HCT116 (cell line): ENCODE results near the gene TENM4. TPM values are rescaled to one million over a fixed set of nuclear protein-coding genes. Genes with fewer than 3 reads are reported as not detected.

ENCODE experiments used
- ATAC-seq: fragments of 200-7000 bp; cut with Tn5 transposase; 2 replicates; pipeline ENCODE4 v1.9.1; 2020; ENCODE audit warnings: mild to moderate bottlenecking, moderate library complexity
- BruUV-seq: library from RNA; stranded (reverse); fragments of 400-500 nt; replicated peaks from 2 replicates; lab custom pipeline; 2021; lab: Mats Ljungman, UMichigan
- CTCF ChIA-PET: fragments of 300-600 bp; sonication (Branson Sonifier 250); formaldehyde crosslinking; loops from one replicate; lab custom pipeline; 2021; ENCODE audit warnings: antibody characterized with exemption; lab: Charles Lee
- POLR2A ChIA-PET: fragments of 300-600, 350-600 bp; sonication (Branson Sonifier 250); formaldehyde crosslinking; loops from one replicate; lab custom pipeline; 2021; ENCODE audit warnings: antibody characterized with exemption; lab: Charles Lee
- RAD21 ChIA-PET, 2 experiments: fragments of 300-600 bp; sonication (Branson Sonifier 250); formaldehyde crosslinking; loops; one replicate each; lab custom pipeline; 2023; ENCODE audit warnings: low total read pairs in 2 of 2; ENCODE audit not compliant: uncharacterized antibody in 2 of 2, unreplicated experiment in 2 of 2, low non-redundant PET in 1 of 2; lab: Charles Lee
- DNase-seq: peaks from one replicate; pipeline ENCODE4 v3.0.0-alpha.2; 2010; ENCODE audit warnings: low read depth, low spot score
- H2AFZ ChIP-seq: fragments of 200-600 bp; shearing (Covaris generic), sonication (generic); 2 replicates; pipeline ENCODE4 v1.6.1; 2017; ENCODE audit warnings: low read depth, mixed run types, mixed read lengths, antibody characterized with exemption, low read length; ENCODE audit not compliant: poor library complexity, severe bottlenecking
- H3K27ac ChIP-seq: 2 replicates; pipeline ENCODE4 v1.5.1; 2012; ENCODE audit warnings: low read depth, low read length
- H3K27me3 ChIP-seq: fragments of 200-600 bp; sonication (generic); 2 replicates; pipeline ENCODE4 v1.6.1; 2016; ENCODE audit warnings: mixed run types, low read length, mixed read lengths; ENCODE audit not compliant: insufficient read depth
- H3K36me3 ChIP-seq, 2 experiments: fragments of 200-500 bp in 1 of 2; fragments of 200-600 bp in 1 of 2; sonication (Bioruptor generic) in 1 of 2; sonication (generic) in 1 of 2; 2 replicates each; pipeline versions ENCODE4 v1.5.1 to v1.6.1; 2014 to 2016; ENCODE audit warnings: low read length in 2 of 2, inconsistent platforms in 1 of 2, mixed read lengths in 1 of 2, mixed run types in 1 of 2; ENCODE audit not compliant: insufficient read depth in 2 of 2, control insufficient read depth in 1 of 2
- H3K4me1 ChIP-seq, 2 experiments: fragments of 200-600 bp in 1 of 2; sonication (generic) in 1 of 2; 2 replicates each; pipeline versions ENCODE4 v1.5.1 to v1.6.1; 2012 to 2017; ENCODE audit warnings: low read length in 2 of 2, inconsistent platforms in 1 of 2, mild to moderate bottlenecking in 1 of 2, mixed read lengths in 1 of 2, mixed run types in 1 of 2, moderate library complexity in 1 of 2; ENCODE audit not compliant: insufficient read depth in 2 of 2, control insufficient read depth in 1 of 2
- H3K4me2 ChIP-seq: fragments of 200-600 bp; sonication (generic); 2 replicates; pipeline ENCODE4 v1.6.1; 2017; ENCODE audit warnings: mixed run types, low read length, mixed read lengths
- H3K4me3 ChIP-seq, 2 experiments: fragments of 200-600 bp in 1 of 2; sonication (generic) in 1 of 2; replicated peaks in 1 of 2; 2 replicates each; pipeline ENCODE4 v1.5.1; 2011 to 2016; ENCODE audit warnings: low read length in 2 of 2, control low read depth in 1 of 2, low read depth in 1 of 2, mild to moderate bottlenecking in 1 of 2, mixed read lengths in 1 of 2, mixed run types in 1 of 2
- H3K79me2 ChIP-seq: fragments of 200-600 bp; sonication (generic); 2 replicates; pipeline ENCODE4 v1.6.1; 2017; ENCODE audit warnings: mild to moderate bottlenecking, mixed run types, low read length, moderate library complexity, mixed read lengths; ENCODE audit not compliant: insufficient read depth
- H3K9ac ChIP-seq: fragments of 200-600 bp; sonication (generic); 2 replicates; pipeline ENCODE4 v1.6.1; 2016; ENCODE audit warnings: low read length, mixed read lengths
- H3K9me2 ChIP-seq: fragments of 200-600 bp; sonication (generic), shearing (Covaris generic); 2 replicates; pipeline ENCODE4 v1.6.1; 2017; ENCODE audit warnings: mixed run types, mild to moderate bottlenecking, moderate library complexity; ENCODE audit not compliant: insufficient read depth
- H3K9me3 ChIP-seq, 2 experiments: fragments of 200-500 bp in 1 of 2; fragments of 200-600 bp in 1 of 2; sonication (Bioruptor generic) in 1 of 2; sonication (generic) in 1 of 2; 2 replicates each; pipeline ENCODE4 v1.6.1; 2014 to 2017; ENCODE audit warnings: low read length in 2 of 2, mixed read lengths in 2 of 2, inconsistent platforms in 1 of 2, low read depth in 1 of 2, mild to moderate bottlenecking in 1 of 2, mixed run types in 1 of 2, moderate library complexity in 1 of 2; ENCODE audit not compliant: control insufficient read depth in 1 of 2, insufficient read depth in 1 of 2
- H4K20me1 ChIP-seq: fragments of 200-600 bp; sonication (generic), shearing (Covaris generic); 2 replicates; pipeline ENCODE4 v1.6.1; 2017; ENCODE audit warnings: mixed run types, mild to moderate bottlenecking, moderate library complexity; ENCODE audit not compliant: insufficient read depth
- ATF3 ChIP-seq: IDR thresholded peaks from 2 replicates; pipeline ENCODE4 v1.6.1; 2012
- CEBPB ChIP-seq: IDR thresholded peaks from 2 replicates; pipeline ENCODE4 v1.6.1; 2012; ENCODE audit warnings: low read depth
- CTCF ChIP-seq, 3 experiments: fragments of 200-600 bp in 1 of 3; sonication (generic) in 1 of 3; IDR thresholded peaks in 2 of 3; conservative IDR thresholded peaks in 1 of 3; 2 replicates each; pipeline ENCODE4 v1.5.1; 2012 to 2017; ENCODE audit warnings: low read depth in 2 of 3, low read length in 2 of 3, antibody characterized with exemption in 1 of 3, borderline replicate concordance in 1 of 3, control low read depth in 1 of 3, mild to moderate bottlenecking in 1 of 3, mixed read lengths in 1 of 3, mixed run types in 1 of 3, moderate library complexity in 1 of 3; ENCODE audit not compliant: insufficient read depth in 1 of 3
- ELF1 ChIP-seq: IDR thresholded peaks from 2 replicates; pipeline ENCODE4 v1.6.1; 2012; ENCODE audit warnings: low read depth, borderline replicate concordance
- EZH2 ChIP-seq: fragments of 200-600 bp; sonication (generic); IDR thresholded peaks from 2 replicates; pipeline ENCODE4 v1.6.1; 2017; ENCODE audit warnings: antibody characterized with exemption, mixed run types
- EZH2phosphoT487 ChIP-seq: fragments of 200-600 bp; IDR thresholded peaks from 2 replicates; pipeline ENCODE4 v1.6.1; 2018; ENCODE audit warnings: antibody characterized with exemption, borderline replicate concordance
- FOSL1 ChIP-seq: IDR thresholded peaks from 2 replicates; pipeline ENCODE4 v1.6.1; 2012; ENCODE audit warnings: low read depth
- POLR2A ChIP-seq: IDR thresholded peaks from 2 replicates; pipeline ENCODE4 v1.7.0; 2011; ENCODE audit warnings: borderline replicate concordance; ENCODE audit not compliant: insufficient read depth, insufficient read length; ENCODE audit errors: extremely low read depth
- POLR2AphosphoS5 ChIP-seq: IDR thresholded peaks from 2 replicates; pipeline ENCODE4 v1.6.1; 2011; ENCODE audit warnings: mild to moderate bottlenecking, low read depth, low read length, moderate library complexity
- REST ChIP-seq: IDR thresholded peaks from 2 replicates; pipeline ENCODE4 v1.6.1; 2012; ENCODE audit warnings: low read depth
- SIN3A ChIP-seq: IDR thresholded peaks from 2 replicates; pipeline ENCODE4 v1.6.1; 2012; ENCODE audit warnings: low read depth
- SP1 ChIP-seq: IDR thresholded peaks from 2 replicates; pipeline ENCODE4 v1.6.1; 2012; ENCODE audit warnings: low read depth
- YY1 ChIP-seq: IDR thresholded peaks from 2 replicates; pipeline ENCODE4 v1.6.1; 2011; ENCODE audit warnings: low read length, low read depth, moderate library complexity, mild to moderate bottlenecking; ENCODE audit not compliant: insufficient replicate concordance; ENCODE audit errors: extremely low read depth
- ZNF274 ChIP-seq: fragments of 200-500 bp; sonication (Bioruptor generic); IDR thresholded peaks from 2 replicates; pipeline ENCODE4 v1.6.1; 2014; ENCODE audit warnings: mild to moderate bottlenecking, low read depth, low read length, inconsistent platforms
- intact Hi-C: fragments of 100-400 bp; cut with micrococcal nuclease; formaldehyde crosslinking; loops from 2 replicates; pipeline ENCODE4 v1.10.0; 2022
- total RNA-seq: library from RNA; stranded (reverse); gene quantifications from one replicate; pipeline ENCODE4 v1.2.1, GENCODE V29; 2021; ENCODE audit not compliant: unreplicated experiment
- TF ChIP-seq, protein P1 (sequence below): IDR thresholded peaks from 2 replicates; pipeline ENCODE4 v1.6.1; 2011; ENCODE audit warnings: mild to moderate bottlenecking, low read length, moderate library complexity; ENCODE audit not compliant: insufficient replicate concordance; ENCODE audit errors: extremely low read depth

The TENM4 gene
- total RNA-seq, 1 experiment from 2014 or later = 0.05 TPM

- Histone ChIP-seq H3K79me2 (no peaks in the 10 kb centered on the region), H3K4me3 (no peak overlapping the region), H3K27me3 (peaks cover 22% of the 10 kb centered on the region), H3K36me3 (no peaks in the 10 kb centered on the region), H3K9me3 (no peaks in the 10 kb centered on the region), H2AFZ (no peak overlapping the region), H3K27ac (no peak overlapping the region), H4K20me1 (no peaks in the 10 kb centered on the region), H3K4me1 (no peaks in the 10 kb centered on the region), H3K9me2 (no peaks in the 10 kb centered on the region), H3K4me2 (no peak overlapping the region), H3K9ac (no peak overlapping the region)
- intact Hi-C loops = no loop called here
- TF ChIP-seq CTCF (IDR thresholded peaks at IDR 0.05 in 2 of 3, conservative IDR thresholded peaks at IDR 0.05 in 1 of 3; ENCODE audit: borderline replicate concordance in 1 of 3, insufficient read depth in 1 of 3, low read depth in 2 of 3, low read length in 2 of 3) (no peak), POLR2A (no peak), REST (no peak), CEBPB (no peak), FOSL1 (no peak), YY1 (no peak), SP1 (no peak), POLR2AphosphoS5 (no peak), ZNF274 (no peak), ATF3 (no peak), EZH2phosphoT487 (no peak), SIN3A (no peak), ELF1 (no peak), EZH2 (no peak)
- TF ChIP-seq, protein P1, sequence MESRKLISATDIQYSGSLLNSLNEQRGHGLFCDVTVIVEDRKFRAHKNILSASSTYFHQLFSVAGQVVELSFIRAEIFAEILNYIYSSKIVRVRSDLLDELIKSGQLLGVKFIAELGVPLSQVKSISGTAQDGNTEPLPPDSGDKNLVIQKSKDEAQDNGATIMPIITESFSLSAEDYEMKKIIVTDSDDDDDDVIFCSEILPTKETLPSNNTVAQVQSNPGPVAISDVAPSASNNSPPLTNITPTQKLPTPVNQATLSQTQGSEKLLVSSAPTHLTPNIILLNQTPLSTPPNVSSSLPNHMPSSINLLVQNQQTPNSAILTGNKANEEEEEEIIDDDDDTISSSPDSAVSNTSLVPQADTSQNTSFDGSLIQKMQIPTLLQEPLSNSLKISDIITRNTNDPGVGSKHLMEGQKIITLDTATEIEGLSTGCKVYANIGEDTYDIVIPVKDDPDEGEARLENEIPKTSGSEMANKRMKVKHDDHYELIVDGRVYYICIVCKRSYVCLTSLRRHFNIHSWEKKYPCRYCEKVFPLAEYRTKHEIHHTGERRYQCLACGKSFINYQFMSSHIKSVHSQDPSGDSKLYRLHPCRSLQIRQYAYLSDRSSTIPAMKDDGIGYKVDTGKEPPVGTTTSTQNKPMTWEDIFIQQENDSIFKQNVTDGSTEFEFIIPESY = no peak
- DNase-seq (no peak), ATAC-seq (no peak)
- ChIA-PET CTCF (interaction anchor here (0.9 kb wide), 1 partner anchor 26 kb away, joined by 3 read pairs; no protein-coding TSS in a partner anchor), POLR2A (no interaction called here), RAD21 (no interaction called here)
- BruUV-seq = no TSS peak
Observed at GRCh38 chr11:78741741-78742140, 699.1 kb downstream of the TENM4 start.
